Liver (tissue), 9 donors: ENCODE data around the gene EHMT1. TPM values are rescaled to one million over a fixed set of nuclear protein-coding genes. Genes with fewer than 3 reads are reported as not detected.

Experiments
- DNase-seq: peaks from one replicate; pipeline ENCODE4 v3.0.0-alpha.2; 2017; ENCODE audit warnings: low spot score
- H3K27ac ChIP-seq, 2 donors: one replicate each; pipeline ENCODE4 v1.7.0; 2013; ENCODE audit warnings: inconsistent platforms in 2 of 2, low read length in 2 of 2, control low read depth in 1 of 2, low read depth in 1 of 2, mild to moderate bottlenecking in 1 of 2
- H3K27me3 ChIP-seq, 4 donors: one replicate each; pipeline versions ENCODE4 v1.6.1 to v1.7.0; 2013; ENCODE audit warnings: low read length in 3 of 4, inconsistent platforms in 1 of 4, mild to moderate bottlenecking in 1 of 4, moderate library complexity in 1 of 4; ENCODE audit not compliant: control insufficient read depth in 4 of 4, insufficient read depth in 4 of 4
- H3K36me3 ChIP-seq, 4 donors: one replicate each; pipeline versions ENCODE4 v1.6.1 to v1.7.0; 2013; ENCODE audit warnings: low read length in 3 of 4, mild to moderate bottlenecking in 3 of 4, low read depth in 1 of 4, moderate library complexity in 1 of 4; ENCODE audit not compliant: control insufficient read depth in 4 of 4, insufficient read depth in 3 of 4
- H3K4me1 ChIP-seq, 4 donors: one replicate each; pipeline versions ENCODE4 v1.6.1 to v1.7.0; 2013; ENCODE audit warnings: low read length in 3 of 4, mild to moderate bottlenecking in 3 of 4, moderate library complexity in 1 of 4; ENCODE audit not compliant: control insufficient read depth in 4 of 4, insufficient read depth in 4 of 4
- H3K4me3 ChIP-seq, 3 donors: one replicate each; pipeline versions ENCODE4 v1.6.1 to v1.7.0; 2013; ENCODE audit warnings: low read length in 3 of 3, control low read depth in 1 of 3, low read depth in 1 of 3, mild to moderate bottlenecking in 1 of 3
- H3K9ac ChIP-seq, 2 donors: one replicate each; pipeline ENCODE4 v1.7.0; 2013; ENCODE audit warnings: low read length in 2 of 2, mild to moderate bottlenecking in 2 of 2, moderate library complexity in 2 of 2, control low read depth in 1 of 2, low read depth in 1 of 2
- H3K9me3 ChIP-seq, 4 donors: one replicate each; pipeline versions ENCODE4 v1.6.1 to v1.7.0; 2013; ENCODE audit warnings: low read length in 3 of 4; ENCODE audit not compliant: control insufficient read depth in 4 of 4
- ATF3 ChIP-seq: IDR thresholded peaks from 2 replicates; pipeline ENCODE4 v1.6.1; 2016; ENCODE audit warnings: antibody characterized with exemption
- CTCF ChIP-seq: fragments of 150-350 bp; IDR thresholded peaks from 2 replicates; pipeline ENCODE4 v1.5.1; 2017; ENCODE audit warnings: improper control_type of control experiment, low read depth, low read length; ENCODE audit not compliant: missing input control
- EGR1 ChIP-seq, 2 donors: IDR thresholded peaks; 2 replicates each; pipeline ENCODE4 v1.6.1; 2016 to 2018; ENCODE audit warnings: antibody characterized with exemption in 2 of 2, low read depth in 2 of 2
- FOXA1 ChIP-seq: IDR thresholded peaks from 2 replicates; pipeline ENCODE4 v1.6.1; 2016; ENCODE audit warnings: antibody characterized with exemption
- FOXA2 ChIP-seq: IDR thresholded peaks from 2 replicates; pipeline ENCODE4 v1.6.1; 2016; ENCODE audit warnings: antibody characterized with exemption
- GABPA ChIP-seq, 2 donors: IDR thresholded peaks in 1 of 2; conservative IDR thresholded peaks in 1 of 2; 2 replicates each; pipeline ENCODE4 v1.6.1; 2016; ENCODE audit warnings: antibody characterized with exemption in 2 of 2, mild to moderate bottlenecking in 1 of 2, moderate library complexity in 1 of 2
- HNF4A ChIP-seq, 2 donors: conservative IDR thresholded peaks; 2 replicates each; pipeline ENCODE4 v1.6.1; 2016; ENCODE audit warnings: antibody characterized with exemption in 2 of 2, mild to moderate bottlenecking in 2 of 2
- HNF4G ChIP-seq: IDR thresholded peaks from 2 replicates; pipeline ENCODE4 v1.6.1; 2016; ENCODE audit warnings: antibody characterized with exemption
- JUND ChIP-seq, 2 donors: IDR thresholded peaks; 2 replicates each; pipeline ENCODE4 v1.6.1; 2016; ENCODE audit warnings: antibody characterized with exemption in 2 of 2
- MAX ChIP-seq: IDR thresholded peaks from 2 replicates; pipeline ENCODE4 v1.6.1; 2016; ENCODE audit warnings: antibody characterized with exemption
- NR2F2 ChIP-seq: IDR thresholded peaks from 2 replicates; pipeline ENCODE4 v1.6.1; 2016; ENCODE audit warnings: antibody characterized with exemption
- RAD21 ChIP-seq, 2 donors: IDR thresholded peaks; 2 replicates each; pipeline ENCODE4 v1.6.1; 2016; ENCODE audit warnings: antibody characterized with exemption in 2 of 2, mild to moderate bottlenecking in 2 of 2
- RXRA ChIP-seq, 2 donors: IDR thresholded peaks; 2 replicates each; pipeline ENCODE4 v1.6.1; 2017 to 2018; ENCODE audit warnings: antibody characterized with exemption in 2 of 2, mild to moderate bottlenecking in 1 of 2
- SP1 ChIP-seq: IDR thresholded peaks from 2 replicates; pipeline ENCODE4 v1.6.1; 2018; ENCODE audit warnings: antibody characterized with exemption, mild to moderate bottlenecking
- TAF1 ChIP-seq: conservative IDR thresholded peaks from 2 replicates; pipeline ENCODE4 v1.6.1; 2016; ENCODE audit warnings: antibody characterized with exemption, mild to moderate bottlenecking
- YY1 ChIP-seq: IDR thresholded peaks from 2 replicates; pipeline ENCODE4 v1.6.1; 2016; ENCODE audit warnings: antibody characterized with exemption, mild to moderate bottlenecking
- WGBS: extraction: QIAGEN DNeasy Blood & Tissue Kit; methylation state at CpG from one replicate; pipeline ENCODE4 v1.1.7; 2013; 5-methylcytosine and 5-hydroxymethylcytosine counted together
- polyA plus RNA-seq, 2 donors: library from polyadenylated mRNA; stranded (reverse) in 1 of 2; unstranded in 1 of 2; fragments of 200-250 nt in 1 of 2; fragments of >200 nt in 1 of 2; fragmentation: Nextera tagmentation in 1 of 2; extraction: Ambion mirVana in 1 of 2; gene quantifications; one replicate each; pipeline versions ENCODE4 v1.2.1 to v1.2.3, GENCODE V29; 2013 to 2015
- total RNA-seq, 2 donors: library from RNA; depleted of rRNA; stranded (reverse); fragments of >200 nt; gene quantifications; one replicate each; pipeline ENCODE4 v1.2.3, GENCODE V29; 2014
- TF ChIP-seq, protein P1 (sequence below): IDR thresholded peaks from 2 replicates; pipeline ENCODE4 v1.6.1; 2016; ENCODE audit warnings: antibody characterized with exemption, mild to moderate bottlenecking
- donor health status: healthy.
- donor health status: healthy.
- donor health status: healthy.
- donor health status: healthy.
- donor health status: healthy.

The EHMT1 gene
- total and polyA plus RNA-seq, 4 donors, result 16.1 to 48.2 (median 27.3) TPM

GRCh38 chr9:137723783-137724445, 105.1 kb downstream of the EHMT1 start:
- WGBS, result 92% methylated on average over 15 of the region's 15 CpGs
- no peaks in the 10 kb centered on the region for H3K4me1 ChIP-seq
- H3K9me3 ChIP-seq, result no peaks in the 10 kb centered on the region
- no peak overlapping the region for H3K4me3 ChIP-seq
- peaks cover 5 to 21% (median 20%) of the 10 kb centered on the region in 4 donors for H3K36me3 ChIP-seq
- no peak overlapping the region for H3K9ac ChIP-seq
- TF ChIP-seq SP1 (no peak), GABPA (IDR thresholded peaks at IDR 0.05 in 1 of 2, conservative IDR thresholded peaks at IDR 0.05 in 1 of 2) (no peak), NR2F2 (no peak), RXRA (IDR thresholded peaks at IDR 0.05) (no peak), EGR1 (IDR thresholded peaks at IDR 0.05; ENCODE audit: low read depth in 2 of 2) (no peak), HNF4G (no peak), RAD21 (IDR thresholded peaks at IDR 0.05) (no peak), FOXA2 (no peak), JUND (IDR thresholded peaks at IDR 0.05) (no peak), HNF4A (conservative IDR thresholded peaks at IDR 0.05) (no peak), FOXA1 (no peak), ATF3 (no peak), TAF1 (no peak)
- H3K27ac ChIP-seq, result no peak overlapping the region
- H3K27me3 ChIP-seq, result no peaks in the 10 kb centered on the region
- DNase-seq, result no peak

- H3K9ac ChIP-seq, result no peak overlapping the region
- H3K27me3 ChIP-seq, result no peaks in the 10 kb centered on the region
- TF ChIP-seq MAX (no peak), CTCF (no peak), HNF4G (no peak), RXRA (IDR thresholded peaks at IDR 0.05) (no peak), JUND (IDR thresholded peaks at IDR 0.05) (no peak), ATF3 (no peak), TAF1 (no peak), FOXA1 (no peak), GABPA (IDR thresholded peaks at IDR 0.05 in 1 of 2, conservative IDR thresholded peaks at IDR 0.05 in 1 of 2) (no peak), NR2F2 (no peak), HNF4A (conservative IDR thresholded peaks at IDR 0.05) (no peak), YY1 (no peak), RAD21 (IDR thresholded peaks at IDR 0.05) (no peak)
- DNase-seq, result no peak
- no peak overlapping the region for H3K4me3 ChIP-seq
- H3K4me1 ChIP-seq, result no peaks in the 10 kb centered on the region
- peaks cover 2 to 23% (median 19%) of the 10 kb centered on the region in 4 donors for H3K36me3 ChIP-seq
- H3K9me3 ChIP-seq, result no peaks in the 10 kb centered on the region
- H3K27ac ChIP-seq, result no peak overlapping the region
- WGBS, result 99% methylated on average over 24 of the region's 24 CpGs
These were observed 106.0 kb downstream of the EHMT1 start for GRCh38 chr9:137724818-137725240.

- Histone ChIP-seq H3K4me1 (no peaks in the 10 kb centered on the region), H3K9me3 (no peaks in the 10 kb centered on the region), H3K36me3 (peaks cover 2 to 23% (median 19%) of the 10 kb centered on the region in 4 donors), H3K9ac (no peak overlapping the region), H3K27ac (no peak overlapping the region), H3K27me3 (no peaks in the 10 kb centered on the region), H3K4me3 (no peak overlapping the region)
- WGBS, result 97% methylated on average over 10 of the region's 10 CpGs
- no peak for DNase-seq
- TF ChIP-seq NR2F2 (no peak), JUND (IDR thresholded peaks at IDR 0.05) (no peak), RXRA (IDR thresholded peaks at IDR 0.05) (no peak), RAD21 (IDR thresholded peaks at IDR 0.05) (no peak), HNF4A (conservative IDR thresholded peaks at IDR 0.05) (no peak), ATF3 (no peak), FOXA2 (no peak), TAF1 (no peak), SP1 (no peak), YY1 (no peak), EGR1 (IDR thresholded peaks at IDR 0.05; ENCODE audit: low read depth in 2 of 2) (no peak)
- TF ChIP-seq, protein P1, sequence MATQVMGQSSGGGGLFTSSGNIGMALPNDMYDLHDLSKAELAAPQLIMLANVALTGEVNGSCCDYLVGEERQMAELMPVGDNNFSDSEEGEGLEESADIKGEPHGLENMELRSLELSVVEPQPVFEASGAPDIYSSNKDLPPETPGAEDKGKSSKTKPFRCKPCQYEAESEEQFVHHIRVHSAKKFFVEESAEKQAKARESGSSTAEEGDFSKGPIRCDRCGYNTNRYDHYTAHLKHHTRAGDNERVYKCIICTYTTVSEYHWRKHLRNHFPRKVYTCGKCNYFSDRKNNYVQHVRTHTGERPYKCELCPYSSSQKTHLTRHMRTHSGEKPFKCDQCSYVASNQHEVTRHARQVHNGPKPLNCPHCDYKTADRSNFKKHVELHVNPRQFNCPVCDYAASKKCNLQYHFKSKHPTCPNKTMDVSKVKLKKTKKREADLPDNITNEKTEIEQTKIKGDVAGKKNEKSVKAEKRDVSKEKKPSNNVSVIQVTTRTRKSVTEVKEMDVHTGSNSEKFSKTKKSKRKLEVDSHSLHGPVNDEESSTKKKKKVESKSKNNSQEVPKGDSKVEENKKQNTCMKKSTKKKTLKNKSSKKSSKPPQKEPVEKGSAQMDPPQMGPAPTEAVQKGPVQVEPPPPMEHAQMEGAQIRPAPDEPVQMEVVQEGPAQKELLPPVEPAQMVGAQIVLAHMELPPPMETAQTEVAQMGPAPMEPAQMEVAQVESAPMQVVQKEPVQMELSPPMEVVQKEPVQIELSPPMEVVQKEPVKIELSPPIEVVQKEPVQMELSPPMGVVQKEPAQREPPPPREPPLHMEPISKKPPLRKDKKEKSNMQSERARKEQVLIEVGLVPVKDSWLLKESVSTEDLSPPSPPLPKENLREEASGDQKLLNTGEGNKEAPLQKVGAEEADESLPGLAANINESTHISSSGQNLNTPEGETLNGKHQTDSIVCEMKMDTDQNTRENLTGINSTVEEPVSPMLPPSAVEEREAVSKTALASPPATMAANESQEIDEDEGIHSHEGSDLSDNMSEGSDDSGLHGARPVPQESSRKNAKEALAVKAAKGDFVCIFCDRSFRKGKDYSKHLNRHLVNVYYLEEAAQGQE, result no peak
These were observed 106.8 kb downstream of the EHMT1 start for GRCh38 chr9:137725598-137725997.
